GM12891 (cell line): Measurements from ENCODE around the gene APOBEC3A. TPM values are rescaled to one million over a fixed set of nuclear protein-coding genes. Genes with fewer than 3 reads are reported as not detected.

Experiments used
- DNase-seq: peaks from one replicate; pipeline ENCODE4 v3.0.0; 2011; ENCODE audit warnings: low spot score; ENCODE audit not compliant: insufficient read length
- FAIRE-seq: peaks from 2 replicates; lab custom pipeline; 2011; peaks lifted over from hg19 to GRCh38; lab: Jason Lieb, UNC
- PAX5 ChIP-seq: IDR thresholded peaks from 2 replicates; pipeline ENCODE4 v1.6.1; 2011; ENCODE audit warnings: low read length, moderate library complexity, mild to moderate bottlenecking; ENCODE audit not compliant: insufficient read depth, severe bottlenecking
- POLR2A ChIP-seq: IDR thresholded peaks from 2 replicates; pipeline ENCODE4 v1.6.1; 2011; ENCODE audit warnings: low read depth, low read length, control low read depth
- POLR2AphosphoS5 ChIP-seq: IDR thresholded peaks from 2 replicates; pipeline ENCODE4 v1.6.1; 2011; ENCODE audit warnings: low read depth, low read length, control low read depth
- POU2F2 ChIP-seq: IDR thresholded peaks from 2 replicates; pipeline ENCODE4 v1.6.1; 2011; ENCODE audit warnings: low read depth, mild to moderate bottlenecking, control low read depth, low read length, moderate library complexity
- SPI1 ChIP-seq: IDR thresholded peaks from 2 replicates; pipeline ENCODE4 v1.6.1; 2011; ENCODE audit warnings: low read depth, low read length, control low read depth
- TAF1 ChIP-seq: IDR thresholded peaks from 2 replicates; pipeline ENCODE4 v1.6.1; 2011; ENCODE audit warnings: low read depth, low read length, control low read depth
- polyA plus RNA-seq: library from polyadenylated mRNA; unstranded; fragments of >200 nt; gene quantifications from one replicate; pipeline ENCODE4 v1.2.1, GENCODE V29; 2012; ENCODE audit warnings: low read depth, missing spikeins, inconsistent platforms; ENCODE audit not compliant: missing spikeins

The APOBEC3A gene
- 0.13 TPM for polyA plus RNA-seq

GRCh38 chr22:38957046-38957770 is at the start of gene APOBEC3A:
Gene APOBEC3A (plus strand): TSS chr22:38957609. CDS start chr22:38957692, 83 bp downstream.
- no peak for DNase-seq
- TF ChIP-seq PAX5, result no peak
- no peak for TF ChIP-seq POLR2A
- TF ChIP-seq POLR2AphosphoS5, result no peak
- TF ChIP-seq POU2F2, result no peak
- no peak for TF ChIP-seq SPI1
- TF ChIP-seq TAF1, result no peak
- no peak for FAIRE-seq

GRCh38 chr22:38907767-38908166 is 49.6 kb upstream of the APOBEC3A start:
- TF ChIP-seq TAF1 (no peak), POU2F2 (no peak), PAX5 (no peak), SPI1 (no peak), POLR2A (no peak), POLR2AphosphoS5 (no peak)
- DNase-seq, result no peak
- no peak for FAIRE-seq

DNA sequence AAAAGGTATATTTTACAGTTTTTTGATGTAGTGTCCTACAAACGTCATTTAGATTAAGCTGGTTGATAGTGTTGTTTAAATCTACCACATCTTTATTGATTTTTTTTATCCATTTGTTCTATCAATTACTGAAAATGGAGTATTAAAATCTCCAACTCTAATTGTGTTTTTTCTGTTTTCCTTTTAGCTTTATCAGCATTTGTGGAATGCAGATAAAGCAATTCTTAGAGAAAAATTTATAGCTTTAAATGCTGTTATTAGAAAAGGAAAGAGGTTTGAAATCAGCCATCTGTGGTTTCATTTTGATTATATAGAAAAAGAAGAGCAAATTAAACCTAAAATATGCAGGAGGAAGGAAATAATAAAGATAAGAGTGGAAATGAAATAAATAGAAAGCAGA is 46.0 kb upstream of the APOBEC3A start:
- FAIRE-seq (no peak), DNase-seq (no peak)
- no peak for TF ChIP-seq SPI1
- TF ChIP-seq POU2F2, result no peak
- TF ChIP-seq POLR2A, result no peak
- no peak for TF ChIP-seq POLR2AphosphoS5
- no peak for TF ChIP-seq PAX5
- no peak for TF ChIP-seq TAF1

- DNase-seq, result no peak
- FAIRE-seq, result no peak
- TF ChIP-seq TAF1 (no peak), POLR2AphosphoS5 (no peak), SPI1 (no peak), PAX5 (no peak), POU2F2 (no peak), POLR2A (no peak)
These were observed 37.7 kb upstream of the APOBEC3A start for GRCh38 chr22:38919631-38920190.

DNA sequence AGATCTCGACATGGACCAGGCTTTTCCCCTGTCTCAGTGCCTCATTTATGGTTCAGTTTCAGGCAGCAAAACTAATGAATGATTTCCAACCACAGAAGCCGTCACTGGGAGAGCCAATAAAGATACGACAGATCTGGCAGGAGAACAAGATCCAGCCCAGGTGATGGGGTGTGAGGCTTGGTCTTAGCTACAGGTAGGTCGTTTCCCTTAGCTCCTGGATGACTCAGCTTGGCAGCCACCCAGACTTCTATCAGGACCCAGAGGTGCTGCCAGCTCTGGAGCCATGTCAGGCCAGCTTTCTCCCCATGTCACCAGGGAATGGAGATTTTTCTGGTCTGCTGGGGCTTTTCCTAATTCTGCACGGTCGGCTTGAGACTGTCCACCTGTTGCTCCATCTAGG is 36.3 kb upstream of the APOBEC3A start:
- no peak for TF ChIP-seq POLR2A
- no peak for TF ChIP-seq SPI1
- TF ChIP-seq POU2F2, result no peak
- no peak for TF ChIP-seq PAX5
- TF ChIP-seq POLR2AphosphoS5, result no peak
- no peak for TF ChIP-seq TAF1
- FAIRE-seq (no peak), DNase-seq (no peak)

GRCh38 chr22:38921806-38922205 is 35.6 kb upstream of the APOBEC3A start:
- TF ChIP-seq POLR2A (no peak), POLR2AphosphoS5 (no peak), SPI1 (no peak), PAX5 (no peak), POU2F2 (no peak), TAF1 (no peak)
- DNase-seq, result no peak
- FAIRE-seq, result no peak

GRCh38 chr22:38923463-38924346 is 33.7 kb upstream of the APOBEC3A start:
- no peak for DNase-seq
- FAIRE-seq, result no peak
- no peak for TF ChIP-seq SPI1
- no peak for TF ChIP-seq POLR2AphosphoS5
- no peak for TF ChIP-seq PAX5
- no peak for TF ChIP-seq TAF1
- TF ChIP-seq POU2F2, result no peak
- no peak for TF ChIP-seq POLR2A

DNA sequence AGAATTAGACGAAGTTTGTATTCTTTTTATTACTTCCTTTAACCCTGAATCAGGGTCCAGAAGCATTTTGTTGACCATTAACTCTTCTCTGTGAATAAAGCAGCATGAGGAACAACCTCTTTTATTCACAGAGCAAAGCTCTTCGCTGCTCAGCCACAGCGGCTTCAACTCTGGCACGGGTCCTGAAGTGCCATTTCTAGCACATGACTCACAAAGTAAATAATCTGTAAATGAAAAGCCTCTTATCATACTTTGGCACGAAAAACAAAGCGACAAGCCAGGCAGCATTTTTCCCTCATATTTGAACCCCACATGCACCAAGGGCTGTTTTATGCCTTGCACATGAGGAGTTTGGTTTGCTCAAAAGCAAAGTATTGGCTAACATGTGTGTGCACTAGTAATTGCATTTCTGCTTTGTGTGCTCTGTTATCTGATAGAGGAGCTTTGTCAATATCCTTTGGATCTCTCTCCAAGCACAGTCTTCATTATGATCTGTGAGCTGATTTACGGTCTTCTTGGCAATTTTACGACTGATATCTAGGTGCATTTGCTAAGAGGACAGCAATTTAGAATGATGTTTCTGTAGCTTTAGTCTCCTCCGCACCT is 33.0 kb upstream of the APOBEC3A start:
- TF ChIP-seq POLR2AphosphoS5, result no peak
- no peak for TF ChIP-seq PAX5
- TF ChIP-seq POU2F2, result no peak
- TF ChIP-seq POLR2A, result no peak
- TF ChIP-seq TAF1, result no peak
- no peak for TF ChIP-seq SPI1
- FAIRE-seq, result no peak
- no peak for DNase-seq
